Measurements from ENCODE around the gene VAV3.
A peak's percentile ranks its signal among the peaks of the same experiment; 100 is the strongest.

The VAV3 gene

DNA sequence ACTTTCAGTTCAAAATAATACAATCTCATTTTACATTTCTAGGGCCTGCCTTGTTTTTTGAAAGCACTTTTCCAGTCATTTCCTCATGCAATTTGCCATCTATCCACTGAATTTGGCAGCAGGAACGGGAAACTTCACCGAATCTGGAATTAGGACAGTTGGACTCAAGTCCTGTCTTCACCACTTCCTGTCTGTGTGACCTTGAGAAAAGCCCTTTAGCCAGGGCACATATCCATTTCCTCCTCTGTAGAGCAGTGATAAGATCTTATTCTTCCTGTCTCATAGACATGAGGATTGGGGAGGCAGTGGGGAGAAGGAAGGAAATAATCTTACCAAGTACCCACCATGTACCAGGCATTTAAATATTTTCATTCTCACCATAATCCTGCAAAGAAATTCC is 12.0 kb downstream of the VAV3 start:
- H3K27me3 ChIP-seq (ENCODE audit: insufficient read depth, poor library complexity, severe bottlenecking): no peaks in the 10 kb centered on the region
- no peak overlapping the region for H3K4me3 ChIP-seq (replicated peaks; ENCODE audit: insufficient read depth, low read length)
- TF ChIP-seq POLR2AphosphoS5 (IDR thresholded peaks at IDR 0.05; ENCODE audit: low read depth) (no peak), SPI1 (IDR thresholded peaks at IDR 0.05; ENCODE audit: borderline replicate concordance, low read depth) (peak; percentile 34; the same call in 1 of the 2 replicates)
- H3K27ac ChIP-seq (replicated peaks): peak overlapping the region; percentile 37
- DNase-seq (ENCODE audit: low read depth in 1 of 2, low spot score in 1 of 2): peak in 1 of 2 experiments; percentile 33

DNA sequence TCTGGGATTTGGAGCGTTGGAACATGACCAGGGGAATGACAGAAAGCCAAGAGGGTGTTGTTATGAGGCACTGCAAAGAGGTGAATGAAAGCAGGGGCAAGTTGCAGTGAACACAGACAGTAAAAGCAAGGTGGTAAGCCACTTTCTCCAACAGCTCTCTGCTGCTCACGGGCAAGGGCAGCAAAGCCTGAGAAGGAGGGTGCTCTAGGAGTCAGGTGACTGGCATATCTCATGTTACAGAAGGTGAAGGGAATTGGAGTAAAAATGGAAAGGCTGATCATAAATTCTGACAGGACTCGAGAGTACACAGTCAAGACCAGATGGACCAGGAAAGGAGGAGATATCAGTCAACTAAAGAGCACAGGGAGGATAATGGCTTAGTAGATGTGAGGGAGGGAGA is 14.5 kb downstream of the VAV3 start:
- H3K27me3 ChIP-seq (ENCODE audit: insufficient read depth, poor library complexity, severe bottlenecking): no peaks in the 10 kb centered on the region
- TF ChIP-seq SPI1 (IDR thresholded peaks at IDR 0.05; ENCODE audit: borderline replicate concordance, low read depth) (no peak), POLR2AphosphoS5 (IDR thresholded peaks at IDR 0.05; ENCODE audit: low read depth) (no peak), CTCF (IDR thresholded peaks at IDR 0.05; ENCODE audit: insufficient read depth, low read length) (no peak), GABPA (IDR thresholded peaks at IDR 0.05; ENCODE audit: low read depth) (no peak)
- TF ChIP-seq, protein P1, sequence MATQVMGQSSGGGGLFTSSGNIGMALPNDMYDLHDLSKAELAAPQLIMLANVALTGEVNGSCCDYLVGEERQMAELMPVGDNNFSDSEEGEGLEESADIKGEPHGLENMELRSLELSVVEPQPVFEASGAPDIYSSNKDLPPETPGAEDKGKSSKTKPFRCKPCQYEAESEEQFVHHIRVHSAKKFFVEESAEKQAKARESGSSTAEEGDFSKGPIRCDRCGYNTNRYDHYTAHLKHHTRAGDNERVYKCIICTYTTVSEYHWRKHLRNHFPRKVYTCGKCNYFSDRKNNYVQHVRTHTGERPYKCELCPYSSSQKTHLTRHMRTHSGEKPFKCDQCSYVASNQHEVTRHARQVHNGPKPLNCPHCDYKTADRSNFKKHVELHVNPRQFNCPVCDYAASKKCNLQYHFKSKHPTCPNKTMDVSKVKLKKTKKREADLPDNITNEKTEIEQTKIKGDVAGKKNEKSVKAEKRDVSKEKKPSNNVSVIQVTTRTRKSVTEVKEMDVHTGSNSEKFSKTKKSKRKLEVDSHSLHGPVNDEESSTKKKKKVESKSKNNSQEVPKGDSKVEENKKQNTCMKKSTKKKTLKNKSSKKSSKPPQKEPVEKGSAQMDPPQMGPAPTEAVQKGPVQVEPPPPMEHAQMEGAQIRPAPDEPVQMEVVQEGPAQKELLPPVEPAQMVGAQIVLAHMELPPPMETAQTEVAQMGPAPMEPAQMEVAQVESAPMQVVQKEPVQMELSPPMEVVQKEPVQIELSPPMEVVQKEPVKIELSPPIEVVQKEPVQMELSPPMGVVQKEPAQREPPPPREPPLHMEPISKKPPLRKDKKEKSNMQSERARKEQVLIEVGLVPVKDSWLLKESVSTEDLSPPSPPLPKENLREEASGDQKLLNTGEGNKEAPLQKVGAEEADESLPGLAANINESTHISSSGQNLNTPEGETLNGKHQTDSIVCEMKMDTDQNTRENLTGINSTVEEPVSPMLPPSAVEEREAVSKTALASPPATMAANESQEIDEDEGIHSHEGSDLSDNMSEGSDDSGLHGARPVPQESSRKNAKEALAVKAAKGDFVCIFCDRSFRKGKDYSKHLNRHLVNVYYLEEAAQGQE (IDR thresholded peaks at IDR 0.05; ENCODE audit: insufficient replicate concordance, low read depth): no peak
- no peak overlapping the region for H3K4me3 ChIP-seq (replicated peaks; ENCODE audit: insufficient read depth, low read length)
- no peak overlapping the region for H3K27ac ChIP-seq (replicated peaks)
- no peak for DNase-seq (ENCODE audit: low read depth in 1 of 2, low spot score in 1 of 2)

- no peaks in the 10 kb centered on the region for H3K27me3 ChIP-seq (ENCODE audit: insufficient read depth, poor library complexity, severe bottlenecking)
- TF ChIP-seq GABPA (IDR thresholded peaks at IDR 0.05; ENCODE audit: low read depth) (no peak), POLR2AphosphoS5 (IDR thresholded peaks at IDR 0.05; ENCODE audit: low read depth) (no peak), SPI1 (IDR thresholded peaks at IDR 0.05; ENCODE audit: borderline replicate concordance, low read depth) (no peak), CTCF (IDR thresholded peaks at IDR 0.05; ENCODE audit: insufficient read depth, low read length) (no peak)
- TF ChIP-seq, protein P1 (IDR thresholded peaks at IDR 0.05; ENCODE audit: insufficient replicate concordance, low read depth): no peak
- DNase-seq (ENCODE audit: low read depth in 1 of 2, low spot score in 1 of 2): no peak
- no peak overlapping the region for H3K4me3 ChIP-seq (replicated peaks; ENCODE audit: insufficient read depth, low read length)
- no peak overlapping the region for H3K27ac ChIP-seq (replicated peaks)
These were observed 15.3 kb downstream of the VAV3 start for GRCh38 chr1:107949467-107950253.

- H3K4me3 ChIP-seq (replicated peaks; ENCODE audit: insufficient read depth, low read length): no peak overlapping the region
- no peak for TF ChIP-seq GABPA (IDR thresholded peaks at IDR 0.05; ENCODE audit: low read depth)
- TF ChIP-seq, protein P1 (IDR thresholded peaks at IDR 0.05; ENCODE audit: insufficient replicate concordance, low read depth): no peak
- TF ChIP-seq CTCF (IDR thresholded peaks at IDR 0.05; ENCODE audit: insufficient read depth, low read length): no peak
- TF ChIP-seq SPI1 (IDR thresholded peaks at IDR 0.05; ENCODE audit: borderline replicate concordance, low read depth): no peak
- TF ChIP-seq POLR2AphosphoS5 (IDR thresholded peaks at IDR 0.05; ENCODE audit: low read depth): no peak
- DNase-seq (ENCODE audit: low read depth in 1 of 2, low spot score in 1 of 2): no peak
- no peak overlapping the region for H3K27ac ChIP-seq (replicated peaks)
- H3K27me3 ChIP-seq (ENCODE audit: insufficient read depth, poor library complexity, severe bottlenecking): no peaks in the 10 kb centered on the region
These were observed 18.2 kb downstream of the VAV3 start for GRCh38 chr1:107946794-107947193.
